SK-N-SH (cell line): ENCODE results near the gene PLCL2.

ENCODE experiments used
- CTCF ChIP-seq: fragments of 200-600 bp; sonication (generic); IDR thresholded peaks from 2 replicates; pipeline ENCODE4 v1.6.1; 2017; ENCODE audit warnings: antibody characterized with exemption, mild to moderate bottlenecking, moderate library complexity
- EP300 ChIP-seq, 2 experiments: IDR thresholded peaks; 2 replicates each; pipeline versions ENCODE4 v1.4.0 to v1.6.1; 2012; ENCODE audit warnings: borderline replicate concordance in 1 of 2, low read depth in 1 of 2, low read length in 1 of 2
- GABPA ChIP-seq: IDR thresholded peaks from 2 replicates; pipeline ENCODE4 v1.4.0; 2012; ENCODE audit warnings: low read depth, mild to moderate bottlenecking
- MEF2A ChIP-seq: IDR thresholded peaks from 2 replicates; pipeline ENCODE4 v1.4.0; 2012; ENCODE audit warnings: low read depth, borderline replicate concordance
- MXI1 ChIP-seq: IDR thresholded peaks from 2 replicates; pipeline ENCODE4 v1.6.1; 2012; ENCODE audit warnings: mild to moderate bottlenecking, low read depth, low read length, improper control_type of control experiment
- NRF1 ChIP-seq: IDR thresholded peaks from 2 replicates; pipeline ENCODE4 v1.6.1; 2012; ENCODE audit warnings: low read depth, mild to moderate bottlenecking, low read length
- POLR2AphosphoS5 ChIP-seq: IDR thresholded peaks from 2 replicates; pipeline ENCODE4 v1.6.1; 2012; ENCODE audit warnings: low read depth, low read length
- RAD21 ChIP-seq: IDR thresholded peaks from 2 replicates; pipeline ENCODE4 v1.6.1; 2012; ENCODE audit warnings: mild to moderate bottlenecking, low read length
- RFX5 ChIP-seq: IDR thresholded peaks from 2 replicates; pipeline ENCODE4 v1.6.1; 2012; ENCODE audit warnings: mild to moderate bottlenecking, improper control_type of control experiment, low read length
- RXRA ChIP-seq: IDR thresholded peaks from 2 replicates; pipeline ENCODE4 v1.4.0; 2012; ENCODE audit warnings: low read depth, mild to moderate bottlenecking, borderline replicate concordance
- SIN3A ChIP-seq: IDR thresholded peaks from 2 replicates; pipeline ENCODE4 v1.6.1; 2012; ENCODE audit warnings: low read depth, mild to moderate bottlenecking, low read length, moderate library complexity, borderline replicate concordance
- TF ChIP-seq, protein P1 (sequence below): IDR thresholded peaks from 2 replicates; pipeline ENCODE4 v1.6.1; 2012; ENCODE audit warnings: mild to moderate bottlenecking, low read depth, low read length, moderate library complexity

DNA sequence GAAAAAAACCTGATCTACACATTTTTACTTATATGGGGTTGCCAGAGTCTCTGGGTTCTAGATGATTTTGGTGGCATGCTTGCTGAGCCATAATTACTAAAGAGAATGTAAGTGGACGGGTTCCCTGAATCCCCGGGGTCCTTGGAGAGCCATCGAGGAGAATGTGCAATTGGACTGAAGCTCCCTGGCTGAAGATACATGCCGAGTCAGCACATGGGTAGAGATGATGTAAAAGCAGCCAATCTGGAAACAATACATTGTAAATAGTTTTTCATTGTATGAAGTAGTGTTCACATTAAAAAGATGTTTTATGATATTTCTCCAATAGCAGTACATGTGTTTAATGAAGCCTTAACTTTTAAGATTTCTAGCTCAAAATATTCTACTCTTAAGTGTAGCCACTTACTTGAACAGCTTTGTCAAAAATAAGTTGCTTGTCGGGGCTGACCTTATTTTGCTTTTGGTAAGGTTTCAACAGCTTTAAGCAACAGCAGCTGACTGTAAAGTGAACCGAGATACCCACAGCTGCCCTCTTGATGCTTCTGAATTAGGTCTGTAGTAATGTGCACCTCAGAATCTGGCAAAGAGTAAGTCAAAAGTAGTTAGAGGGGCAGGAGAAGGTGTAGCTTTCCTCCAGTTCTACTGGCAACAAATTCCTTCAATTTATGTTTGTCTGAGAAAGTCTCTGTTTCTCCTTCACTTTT, 205.7 kb downstream of the PLCL2 start:
- TF ChIP-seq MXI1, result no peak
- no peak for TF ChIP-seq GABPA
- no peak for TF ChIP-seq RFX5
- no peak for TF ChIP-seq CTCF
- TF ChIP-seq NRF1, result no peak
- TF ChIP-seq EP300 (IDR thresholded peaks at IDR 0.05; ENCODE audit: borderline replicate concordance in 1 of 2, low read depth in 1 of 2, low read length in 1 of 2), result no peak
- TF ChIP-seq MEF2A, result no peak
- TF ChIP-seq, protein P1, sequence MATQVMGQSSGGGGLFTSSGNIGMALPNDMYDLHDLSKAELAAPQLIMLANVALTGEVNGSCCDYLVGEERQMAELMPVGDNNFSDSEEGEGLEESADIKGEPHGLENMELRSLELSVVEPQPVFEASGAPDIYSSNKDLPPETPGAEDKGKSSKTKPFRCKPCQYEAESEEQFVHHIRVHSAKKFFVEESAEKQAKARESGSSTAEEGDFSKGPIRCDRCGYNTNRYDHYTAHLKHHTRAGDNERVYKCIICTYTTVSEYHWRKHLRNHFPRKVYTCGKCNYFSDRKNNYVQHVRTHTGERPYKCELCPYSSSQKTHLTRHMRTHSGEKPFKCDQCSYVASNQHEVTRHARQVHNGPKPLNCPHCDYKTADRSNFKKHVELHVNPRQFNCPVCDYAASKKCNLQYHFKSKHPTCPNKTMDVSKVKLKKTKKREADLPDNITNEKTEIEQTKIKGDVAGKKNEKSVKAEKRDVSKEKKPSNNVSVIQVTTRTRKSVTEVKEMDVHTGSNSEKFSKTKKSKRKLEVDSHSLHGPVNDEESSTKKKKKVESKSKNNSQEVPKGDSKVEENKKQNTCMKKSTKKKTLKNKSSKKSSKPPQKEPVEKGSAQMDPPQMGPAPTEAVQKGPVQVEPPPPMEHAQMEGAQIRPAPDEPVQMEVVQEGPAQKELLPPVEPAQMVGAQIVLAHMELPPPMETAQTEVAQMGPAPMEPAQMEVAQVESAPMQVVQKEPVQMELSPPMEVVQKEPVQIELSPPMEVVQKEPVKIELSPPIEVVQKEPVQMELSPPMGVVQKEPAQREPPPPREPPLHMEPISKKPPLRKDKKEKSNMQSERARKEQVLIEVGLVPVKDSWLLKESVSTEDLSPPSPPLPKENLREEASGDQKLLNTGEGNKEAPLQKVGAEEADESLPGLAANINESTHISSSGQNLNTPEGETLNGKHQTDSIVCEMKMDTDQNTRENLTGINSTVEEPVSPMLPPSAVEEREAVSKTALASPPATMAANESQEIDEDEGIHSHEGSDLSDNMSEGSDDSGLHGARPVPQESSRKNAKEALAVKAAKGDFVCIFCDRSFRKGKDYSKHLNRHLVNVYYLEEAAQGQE, result no peak
- no peak for TF ChIP-seq RXRA
- no peak for TF ChIP-seq POLR2AphosphoS5
- TF ChIP-seq SIN3A, result no peak
- no peak for TF ChIP-seq RAD21
